Psoas muscle (tissue), 8 donors: ENCODE results near the gene NFATC2. TPM values are rescaled to one million over a fixed set of nuclear protein-coding genes. Genes with fewer than 3 reads are reported as not detected.

Experiments used
- ATAC-seq, 4 donors: fragments of 200-7000 bp; cut with Tn5 transposase; one replicate each; pipeline ENCODE4 v1.9.1; 2020; ENCODE audit warnings: moderate library complexity in 3 of 4, mild to moderate bottlenecking in 2 of 4
- DNase-seq, 2 donors: peaks; one replicate each; pipeline ENCODE4 v3.0.0-alpha.2; 2020
- H3K27ac ChIP-seq: fragments of 200-600 bp; one replicate; pipeline ENCODE4 v1.8.0; 2022
- H3K27me3 ChIP-seq, 3 donors: fragments of 200-600 bp in 1 of 3; one replicate each; pipeline versions ENCODE4 v1.6.1 to v1.8.0; 2013 to 2022; ENCODE audit warnings: low read length in 2 of 3, mild to moderate bottlenecking in 2 of 3, moderate library complexity in 1 of 3; ENCODE audit not compliant: insufficient read depth in 3 of 3
- H3K36me3 ChIP-seq, 2 donors: fragments of 200-600 bp in 1 of 2; one replicate each; pipeline versions ENCODE4 v1.6.1 to v1.8.0; 2013 to 2022; ENCODE audit warnings: low read depth in 1 of 2, mild to moderate bottlenecking in 1 of 2, moderate library complexity in 1 of 2; ENCODE audit not compliant: insufficient read depth in 1 of 2
- H3K4me1 ChIP-seq: fragments of 200-600 bp; one replicate; pipeline ENCODE4 v1.8.0; 2022
- H3K4me3 ChIP-seq: fragments of 200-600 bp; one replicate; pipeline ENCODE4 v1.8.0; 2022; ENCODE audit warnings: mild to moderate bottlenecking
- H3K9me3 ChIP-seq: fragments of 200-600 bp; one replicate; pipeline ENCODE4 v1.8.0; 2022
- CTCF ChIP-seq: fragments of 200-600 bp; IDR thresholded peaks from one replicate; pipeline ENCODE4 v1.8.0; 2022; ENCODE audit warnings: antibody characterized with exemption
- WGBS, 3 donors: extraction: QIAGEN DNeasy Blood & Tissue Kit; methylation state at CpG; one replicate each; pipeline versions ENCODE4 v1.1.6 to v1.1.7; 2013; 5-methylcytosine and 5-hydroxymethylcytosine counted together
- intact Hi-C, 2 donors: fragments of 100-400 bp; cut with DNase I; formaldehyde crosslinking; loops; one replicate each; pipeline versions ENCODE4 v1.11.0 to v1.14.2; 2022
- polyA plus RNA-seq, 3 donors: library from polyadenylated mRNA; stranded (reverse); fragments of 200-250 nt; gene quantifications; one replicate each; pipeline ENCODE4 v1.2.3, GENCODE V29; 2013
- total RNA-seq, 4 donors: library from RNA; stranded (reverse); fragmentation: NEBNext Ultra II Directional in 2 of 4; extraction: Animal tissue kit (Norgen Biotek cat#: 25700) in 2 of 4; gene quantifications; one replicate each; pipeline versions ENCODE4 v1.2.1 to v1.2.4, GENCODE V29; 2021 to 2023
- donor health status: healthy with polysubstance abuse.
- donor health status: DM: no; HTN: no; CAD: no; lungs with moderate emphysema.
- donor health status: Bipolar disorder and iron deficiency.
- donor health status: healthy.
- donor health status: DM: yes; HTN: yes; CAD: no.
- donor health status: DM: no; HTN: no; CAD: no.
- donor health status: DM: no; HTN: no; CAD: no.
- donor health status: DM: yes; HTN: yes; CAD: no.

NFATC2 gene
- total and polyA plus RNA-seq, 7 donors, result 0.18 to 3.1 (median 0.64) TPM

- H3K9me3 ChIP-seq, result no peaks in the 10 kb centered on the region
- H3K27me3 ChIP-seq, result peaks cover 0 to 2% (median 0%) of the 10 kb centered on the region in 3 donors
- no peaks in the 10 kb centered on the region for H3K4me1 ChIP-seq
- no peak for ATAC-seq
- no peaks in the 10 kb centered on the region for H3K36me3 ChIP-seq
- intact Hi-C loops, result no loop called here
- TF ChIP-seq CTCF, result no peak
- H3K4me3 ChIP-seq, result no peak overlapping the region
- DNase-seq, result no peak
- no peak overlapping the region for H3K27ac ChIP-seq
Measured at GRCh38 chr20:51363813-51364212, 178.7 kb downstream of the NFATC2 start.

GRCh38 chr20:51363378-51363777 lies 179.1 kb downstream of the NFATC2 start:
- no peak overlapping the region for H3K27ac ChIP-seq
- WGBS, 3 donors, result 59 to 76% (median 65%) methylated on average over 2 of the region's 2 CpGs
- H3K27me3 ChIP-seq, result peaks cover 0 to 2% (median 0%) of the 10 kb centered on the region in 3 donors
- DNase-seq (no peak), ATAC-seq (no peak)
- TF ChIP-seq CTCF, result no peak
- intact Hi-C loops, result no loop called here
- no peaks in the 10 kb centered on the region for H3K9me3 ChIP-seq
- H3K36me3 ChIP-seq, result no peaks in the 10 kb centered on the region
- H3K4me1 ChIP-seq, result no peaks in the 10 kb centered on the region
- no peak overlapping the region for H3K4me3 ChIP-seq

- WGBS, 3 donors, result 90 to 92% (median 90%) methylated on average over 3 of the region's 3 CpGs
- Histone ChIP-seq H3K27ac (no peak overlapping the region), H3K36me3 (no peaks in the 10 kb centered on the region), H3K9me3 (no peaks in the 10 kb centered on the region), H3K4me3 (no peak overlapping the region), H3K27me3 (peaks cover 0 to 2% (median 0%) of the 10 kb centered on the region in 3 donors), H3K4me1 (no peaks in the 10 kb centered on the region)
- intact Hi-C loops, result no loop called here
- DNase-seq, result no peak
- no peak for ATAC-seq
- no peak for TF ChIP-seq CTCF
Measured at GRCh38 chr20:51362254-51362653, 180.3 kb downstream of the NFATC2 start.

- Histone ChIP-seq H3K4me3 (no peak overlapping the region), H3K4me1 (no peaks in the 10 kb centered on the region), H3K27ac (no peak overlapping the region), H3K36me3 (no peaks in the 10 kb centered on the region), H3K27me3 (peaks cover 0 to 2% (median 0%) of the 10 kb centered on the region in 3 donors), H3K9me3 (no peaks in the 10 kb centered on the region)
- WGBS, 3 donors, result 80 to 100% (median 83%) methylated on average over 1 of the region's 1 CpG
- intact Hi-C loops, result no loop called here
- ATAC-seq (no peak), DNase-seq (no peak)
- TF ChIP-seq CTCF, result no peak
Measured at GRCh38 chr20:51361258-51361657, 181.3 kb downstream of the NFATC2 start.

DNA sequence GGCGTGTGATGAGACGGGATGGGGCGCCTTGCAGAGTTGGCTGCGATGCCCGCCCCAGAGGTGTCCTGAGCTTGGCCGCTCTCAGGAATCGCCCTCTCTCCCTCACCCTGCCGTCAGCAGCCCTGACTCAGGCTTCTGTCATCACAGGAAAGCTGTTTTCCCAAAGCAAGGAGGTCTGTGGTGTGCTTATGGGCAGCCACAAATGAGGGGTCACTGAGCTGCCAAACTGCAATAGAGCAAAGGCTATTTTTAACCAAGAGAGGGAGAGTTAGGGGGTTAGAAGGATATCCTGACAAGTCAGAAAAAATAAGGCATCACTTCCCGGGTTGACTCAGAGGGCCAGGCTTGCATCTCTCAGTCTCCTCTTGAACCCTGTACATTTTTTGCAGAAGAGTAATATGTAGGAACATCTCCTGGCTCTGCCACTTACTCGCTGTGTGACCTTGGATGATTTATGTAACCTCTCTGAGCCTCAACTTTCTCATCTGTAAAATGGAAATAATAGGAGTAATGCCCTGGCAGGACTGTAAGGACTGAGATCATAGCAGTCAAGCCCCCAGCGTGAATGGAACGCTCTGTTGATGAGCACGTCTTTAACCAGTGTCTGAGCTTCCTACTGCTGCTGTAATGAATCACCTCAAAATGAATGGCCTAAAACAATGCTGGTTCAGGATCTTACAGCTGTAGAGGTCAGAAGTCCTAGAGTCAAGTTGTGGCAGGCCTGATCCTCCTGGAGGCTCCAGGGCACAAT lies 181.9 kb downstream of the NFATC2 start:
- no peak overlapping the region for H3K27ac ChIP-seq
- H3K36me3 ChIP-seq, result no peaks in the 10 kb centered on the region
- H3K4me1 ChIP-seq, result no peaks in the 10 kb centered on the region
- no peak overlapping the region for H3K4me3 ChIP-seq
- 73 to 81% (median 76%) methylated on average over 13 of the region's 13 CpGs for WGBS, 3 donors
- no peak for ATAC-seq
- intact Hi-C loops, result no loop called here
- H3K27me3 ChIP-seq, result peaks cover 0 to 2% (median 0%) of the 10 kb centered on the region in 3 donors
- no peak for TF ChIP-seq CTCF
- DNase-seq, result no peak
- no peaks in the 10 kb centered on the region for H3K9me3 ChIP-seq
